CD14-positive monocyte (primary cell): ENCODE results near the gene ZP2. TPM values are rescaled to one million over a fixed set of nuclear protein-coding genes. Genes with fewer than 3 reads are reported as not detected.
A peak's percentile ranks its signal among the peaks of the same experiment; 100 is the strongest.

ENCODE experiments used
- DNase-seq, 3 donors: peaks; one replicate each; pipeline ENCODE4 v3.0.0-alpha.2; 2011 to 2022
- H2AFZ ChIP-seq: 2 replicates; pipeline ENCODE4 v1.6.0; 2012; ENCODE audit warnings: mild to moderate bottlenecking, low read depth, low read length, inconsistent platforms; ENCODE audit not compliant: insufficient read depth, poor library complexity, severe bottlenecking
- H3K27ac ChIP-seq, 2 donors: 1 replicate in 1 of 2; 2 replicates in 1 of 2; pipeline ENCODE4 v1.5.1; 2012 to 2013; ENCODE audit warnings: low read length in 2 of 2, control low read depth in 1 of 2, inconsistent platforms in 1 of 2, low read depth in 1 of 2, mild to moderate bottlenecking in 1 of 2
- H3K27me3 ChIP-seq, 2 donors: one replicate each; pipeline versions ENCODE4 v1.6.0 to v1.6.1; 2011 to 2013; ENCODE audit warnings: low read length in 2 of 2; ENCODE audit not compliant: control insufficient read depth in 2 of 2, insufficient read depth in 2 of 2
- H3K36me3 ChIP-seq, 2 donors: replicated peaks in 1 of 2; 1 replicate in 1 of 2; 2 replicates in 1 of 2; pipeline versions ENCODE4 v1.5.1 to v1.6.1; 2012 to 2013; ENCODE audit warnings: low read length in 2 of 2, control low read depth in 1 of 2, inconsistent platforms in 1 of 2, mild to moderate bottlenecking in 1 of 2; ENCODE audit not compliant: insufficient read depth in 2 of 2, control insufficient read depth in 1 of 2
- H3K4me1 ChIP-seq, 2 donors: 1 replicate in 1 of 2; 2 replicates in 1 of 2; pipeline versions ENCODE4 v1.5.1 to v1.6.1; 2012 to 2013; ENCODE audit warnings: low read length in 2 of 2, control low read depth in 1 of 2, inconsistent platforms in 1 of 2, mild to moderate bottlenecking in 1 of 2, moderate library complexity in 1 of 2; ENCODE audit not compliant: insufficient read depth in 2 of 2, control insufficient read depth in 1 of 2
- H3K4me2 ChIP-seq: replicated peaks from 2 replicates; pipeline ENCODE3; 2012; ENCODE audit warnings: low read length, moderate library complexity, mild to moderate bottlenecking; ENCODE audit not compliant: poor library complexity, severe bottlenecking; ENCODE audit errors: extremely low read depth
- H3K4me3 ChIP-seq, 3 experiments: fragments of 200-600 bp in 1 of 3; sonication (generic) in 1 of 3; replicated peaks in 1 of 3; 1 replicate in 2 of 3; 2 replicates in 1 of 3; pipeline ENCODE4 v1.5.1; 2011 to 2013; ENCODE audit warnings: low read length in 3 of 3, mild to moderate bottlenecking in 3 of 3, control low read depth in 2 of 3, low read depth in 2 of 3, inconsistent platforms in 1 of 3, moderate library complexity in 1 of 3
- H3K79me2 ChIP-seq: 2 replicates; pipeline ENCODE4 v1.6.0; 2012; ENCODE audit warnings: mild to moderate bottlenecking, control low read depth, inconsistent platforms, low read length, moderate library complexity; ENCODE audit not compliant: insufficient read depth
- H3K9ac ChIP-seq: 2 replicates; pipeline ENCODE4 v1.6.0; 2017; ENCODE audit warnings: low read length, mild to moderate bottlenecking; ENCODE audit not compliant: insufficient read depth, poor library complexity, severe bottlenecking
- H3K9me3 ChIP-seq, 2 donors: replicated peaks in 1 of 2; 1 replicate in 1 of 2; 2 replicates in 1 of 2; pipeline versions ENCODE4 v1.5.1 to v1.6.1; 2012 to 2013; ENCODE audit warnings: low read length in 2 of 2, control low read depth in 1 of 2; ENCODE audit not compliant: control insufficient read depth in 1 of 2, insufficient read depth in 1 of 2
- H4K20me1 ChIP-seq: 2 replicates; pipeline ENCODE4 v1.6.0; 2012; ENCODE audit warnings: mild to moderate bottlenecking, low read length, control low read depth, moderate library complexity; ENCODE audit not compliant: insufficient read depth
- H3K27ac Mint-ChIP-seq, 7 donors: one replicate each; pipeline ENCODE4 v1.8.0; 2020; ENCODE audit warnings: mild to moderate bottlenecking in 7 of 7, mixed read lengths in 7 of 7, moderate library complexity in 6 of 7, inconsistent platforms in 2 of 7
- H3K27me3 Mint-ChIP-seq, 3 donors: one replicate each; pipeline ENCODE4 v1.8.0; 2021 to 2022; ENCODE audit warnings: low read depth in 3 of 3, mild to moderate bottlenecking in 3 of 3, mixed read lengths in 3 of 3, moderate library complexity in 3 of 3, inconsistent platforms in 1 of 3
- H3K36me3 Mint-ChIP-seq, 2 donors: one replicate each; pipeline ENCODE4 v1.8.0; 2020; ENCODE audit warnings: mixed read lengths in 2 of 2, inconsistent platforms in 1 of 2, mild to moderate bottlenecking in 1 of 2
- H3K4me1 Mint-ChIP-seq: one replicate; pipeline ENCODE4 v1.8.0; 2020; ENCODE audit warnings: mild to moderate bottlenecking, mixed read lengths
- H3K4me3 Mint-ChIP-seq, 2 donors: one replicate each; pipeline ENCODE4 v1.8.0; 2020; ENCODE audit warnings: mild to moderate bottlenecking in 2 of 2, mixed read lengths in 2 of 2, moderate library complexity in 1 of 2
- H3K9me3 Mint-ChIP-seq, 7 donors: one replicate each; pipeline ENCODE4 v1.8.0; 2020 to 2022; ENCODE audit warnings: mixed read lengths in 7 of 7, mild to moderate bottlenecking in 6 of 7, moderate library complexity in 6 of 7, inconsistent platforms in 2 of 7
- CTCF ChIP-seq: fragments of 200-600 bp; IDR thresholded peaks from one replicate; pipeline ENCODE4 v1.8.0; 2022; ENCODE audit warnings: antibody characterized with exemption, mild to moderate bottlenecking
- WGBS: methylation state at CpG from one replicate; pipeline ENCODE4 v1.1.5; 2013; ENCODE audit warnings: missing lambda C conversion rate; ENCODE audit not compliant: insufficient coverage; 5-methylcytosine and 5-hydroxymethylcytosine counted together
- intact Hi-C, 2 donors: fragments of 100-400 bp; cut with micrococcal nuclease; formaldehyde crosslinking; loops; one replicate each; pipeline versions ENCODE4 v1.15.0 to v1.15.1; 2023
- polyA plus RNA-seq, 3 donors: library from polyadenylated mRNA; depleted of rRNA in 1 of 3; unstranded in 2 of 3; stranded (reverse) in 1 of 3; fragments of 300-500 nt in 2 of 3; fragments of >200 nt in 1 of 3; fragmentation: Illumina TruSeq in 2 of 3; gene quantifications; 1 replicate in 2 of 3; 2 replicates in 1 of 3; pipeline ENCODE4 v1.2.3, GENCODE V29; 2012 to 2021

ZP2 gene
- polyA plus RNA-seq, 3 donors: not detected

GRCh38 chr16:21185659-21186325 lies 25.6 kb downstream of the ZP2 start:
- peaks cover 4 to 5% of the 10 kb centered on the region in 2 donors for H3K4me1 ChIP-seq
- no peak overlapping the region for H3K4me2 ChIP-seq
- H3K36me3 Mint-ChIP-seq: peaks cover 16 to 19% of the 10 kb centered on the region in 2 donors
- peaks cover 2 to 8% (median 5%) of the 10 kb centered on the region in 3 donors for H3K27me3 Mint-ChIP-seq
- no peak overlapping the region for H2AFZ ChIP-seq
- peaks cover 0 to 19% (median 10%) of the 10 kb centered on the region in 7 donors for H3K9me3 Mint-ChIP-seq
- peak overlapping the region in 1 of 7 donors; percentile 43 for H3K27ac Mint-ChIP-seq
- H3K27ac ChIP-seq: no peak overlapping the region
- WGBS: 98% methylated on average over 4 of the region's 12 CpGs
- no peaks in the 10 kb centered on the region for H4K20me1 ChIP-seq
- intact Hi-C loops: loop anchor here (5.0 to 10.0 kb wide), 3 partner anchors 367 to 1492 kb away; no protein-coding TSS in a partner anchor
- peaks cover 0 to 2% of the 10 kb centered on the region in 2 donors for H3K27me3 ChIP-seq
- H3K9me3 ChIP-seq: no peaks in the 10 kb centered on the region
- H3K79me2 ChIP-seq: no peaks in the 10 kb centered on the region
- H3K4me1 Mint-ChIP-seq: peaks cover 6% of the 10 kb centered on the region
- DNase-seq: no peak
- H3K4me3 Mint-ChIP-seq: no peak overlapping the region
- H3K9ac ChIP-seq: no peak overlapping the region
- peaks cover 13 to 18% of the 10 kb centered on the region in 2 donors for H3K36me3 ChIP-seq
- no peak overlapping the region for H3K4me3 ChIP-seq
- TF ChIP-seq CTCF: no peak

GRCh38 chr16:21184834-21185233 lies 26.5 kb downstream of the ZP2 start:
- Histone ChIP-seq H3K27me3 (peaks cover 0 to 2% of the 10 kb centered on the region in 2 donors), H3K9ac (no peak overlapping the region), H3K79me2 (no peaks in the 10 kb centered on the region), H2AFZ (no peak overlapping the region), H3K4me3 (no peak overlapping the region), H4K20me1 (no peaks in the 10 kb centered on the region), H3K36me3 (peaks cover 16 to 27% of the 10 kb centered on the region in 2 donors), H3K4me1 (peaks cover 4 to 5% of the 10 kb centered on the region in 2 donors), H3K27ac (no peak overlapping the region), H3K9me3 (no peaks in the 10 kb centered on the region), H3K4me2 (no peak overlapping the region)
- Mint-ChIP-seq H3K4me1 (peaks cover 6% of the 10 kb centered on the region), H3K27me3 (peaks cover 2 to 8% (median 5%) of the 10 kb centered on the region in 3 donors), H3K36me3 (peaks cover 21 to 27% of the 10 kb centered on the region in 2 donors), H3K27ac (peak overlapping the region in 2 of 7 donors; percentile 70 to 84), H3K4me3 (no peak overlapping the region), H3K9me3 (peaks cover 0 to 15% (median 7%) of the 10 kb centered on the region in 7 donors)
- DNase-seq: peak in 1 of 3 donors; percentile 46
- intact Hi-C loops: loop anchor here (5.0 to 10.0 kb wide), 3 partner anchors 367 to 1492 kb away; no protein-coding TSS in a partner anchor
- no peak for TF ChIP-seq CTCF
- 88% methylated on average over 2 of the region's 3 CpGs for WGBS
